ENCODE results near the gene DGKH.
"Not testable (repeated sequence)": the region's sequence is repeated elsewhere in the genome, so short reads cannot be mapped to it uniquely, and the experiment has no call there.

- TF ChIP-seq POLR2AphosphoS5 (IDR thresholded peaks at IDR 0.05; ENCODE audit: low read depth, low read length); CTCF (IDR thresholded peaks at IDR 0.05); REST (IDR thresholded peaks at IDR 0.05; ENCODE audit: insufficient read depth in 1 of 2, low read depth in 2 of 2, low read length in 1 of 2); TCF7L2 (IDR thresholded peaks at IDR 0.05; ENCODE audit: low read depth, low read length); SIN3A (IDR thresholded peaks at IDR 0.05; ENCODE audit: borderline replicate concordance, insufficient read depth, low read depth, low read length): not testable (repeated sequence)
These were observed 115.5 kb downstream of the DGKH start for GRCh38 chr13:42163910-42164309.
